ENCODE results near the gene OTOR.

DNA sequence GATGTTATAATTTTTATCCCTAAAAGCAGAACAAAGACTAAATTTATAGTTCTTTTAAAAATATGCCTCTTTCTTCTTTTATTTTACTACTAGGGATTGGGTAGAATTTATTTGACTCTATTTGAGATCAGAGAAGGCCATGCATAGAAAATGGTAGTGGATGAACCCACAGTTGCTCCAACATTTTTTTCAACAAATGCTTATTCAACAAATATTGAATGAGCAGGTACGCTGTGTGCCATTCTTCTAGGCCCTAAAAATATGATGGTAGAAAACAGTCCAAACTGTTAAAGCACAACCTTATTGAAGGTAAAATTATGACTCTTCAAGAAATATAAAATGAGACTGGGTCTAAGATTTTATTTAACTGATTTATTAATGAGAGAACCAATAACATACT, 30.0 kb downstream of the OTOR start:
- TF ChIP-seq, protein P1, sequence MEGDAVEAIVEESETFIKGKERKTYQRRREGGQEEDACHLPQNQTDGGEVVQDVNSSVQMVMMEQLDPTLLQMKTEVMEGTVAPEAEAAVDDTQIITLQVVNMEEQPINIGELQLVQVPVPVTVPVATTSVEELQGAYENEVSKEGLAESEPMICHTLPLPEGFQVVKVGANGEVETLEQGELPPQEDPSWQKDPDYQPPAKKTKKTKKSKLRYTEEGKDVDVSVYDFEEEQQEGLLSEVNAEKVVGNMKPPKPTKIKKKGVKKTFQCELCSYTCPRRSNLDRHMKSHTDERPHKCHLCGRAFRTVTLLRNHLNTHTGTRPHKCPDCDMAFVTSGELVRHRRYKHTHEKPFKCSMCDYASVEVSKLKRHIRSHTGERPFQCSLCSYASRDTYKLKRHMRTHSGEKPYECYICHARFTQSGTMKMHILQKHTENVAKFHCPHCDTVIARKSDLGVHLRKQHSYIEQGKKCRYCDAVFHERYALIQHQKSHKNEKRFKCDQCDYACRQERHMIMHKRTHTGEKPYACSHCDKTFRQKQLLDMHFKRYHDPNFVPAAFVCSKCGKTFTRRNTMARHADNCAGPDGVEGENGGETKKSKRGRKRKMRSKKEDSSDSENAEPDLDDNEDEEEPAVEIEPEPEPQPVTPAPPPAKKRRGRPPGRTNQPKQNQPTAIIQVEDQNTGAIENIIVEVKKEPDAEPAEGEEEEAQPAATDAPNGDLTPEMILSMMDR (IDR thresholded peaks at IDR 0.05), result no peak
- TF ChIP-seq SIN3A (IDR thresholded peaks at IDR 0.05; ENCODE audit: borderline replicate concordance, insufficient read depth, low read depth, low read length) (no peak), POLR2AphosphoS5 (IDR thresholded peaks at IDR 0.05; ENCODE audit: low read depth, low read length) (no peak)
- TF ChIP-seq, protein P2, sequence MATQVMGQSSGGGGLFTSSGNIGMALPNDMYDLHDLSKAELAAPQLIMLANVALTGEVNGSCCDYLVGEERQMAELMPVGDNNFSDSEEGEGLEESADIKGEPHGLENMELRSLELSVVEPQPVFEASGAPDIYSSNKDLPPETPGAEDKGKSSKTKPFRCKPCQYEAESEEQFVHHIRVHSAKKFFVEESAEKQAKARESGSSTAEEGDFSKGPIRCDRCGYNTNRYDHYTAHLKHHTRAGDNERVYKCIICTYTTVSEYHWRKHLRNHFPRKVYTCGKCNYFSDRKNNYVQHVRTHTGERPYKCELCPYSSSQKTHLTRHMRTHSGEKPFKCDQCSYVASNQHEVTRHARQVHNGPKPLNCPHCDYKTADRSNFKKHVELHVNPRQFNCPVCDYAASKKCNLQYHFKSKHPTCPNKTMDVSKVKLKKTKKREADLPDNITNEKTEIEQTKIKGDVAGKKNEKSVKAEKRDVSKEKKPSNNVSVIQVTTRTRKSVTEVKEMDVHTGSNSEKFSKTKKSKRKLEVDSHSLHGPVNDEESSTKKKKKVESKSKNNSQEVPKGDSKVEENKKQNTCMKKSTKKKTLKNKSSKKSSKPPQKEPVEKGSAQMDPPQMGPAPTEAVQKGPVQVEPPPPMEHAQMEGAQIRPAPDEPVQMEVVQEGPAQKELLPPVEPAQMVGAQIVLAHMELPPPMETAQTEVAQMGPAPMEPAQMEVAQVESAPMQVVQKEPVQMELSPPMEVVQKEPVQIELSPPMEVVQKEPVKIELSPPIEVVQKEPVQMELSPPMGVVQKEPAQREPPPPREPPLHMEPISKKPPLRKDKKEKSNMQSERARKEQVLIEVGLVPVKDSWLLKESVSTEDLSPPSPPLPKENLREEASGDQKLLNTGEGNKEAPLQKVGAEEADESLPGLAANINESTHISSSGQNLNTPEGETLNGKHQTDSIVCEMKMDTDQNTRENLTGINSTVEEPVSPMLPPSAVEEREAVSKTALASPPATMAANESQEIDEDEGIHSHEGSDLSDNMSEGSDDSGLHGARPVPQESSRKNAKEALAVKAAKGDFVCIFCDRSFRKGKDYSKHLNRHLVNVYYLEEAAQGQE (IDR thresholded peaks at IDR 0.05; ENCODE audit: insufficient read depth in 1 of 2, low read depth in 2 of 2, low read length in 1 of 2), result no peak

All from Panc1 (cell line).